ENCODE measurements around the gene CHGA. TPM values are rescaled to one million over a fixed set of nuclear protein-coding genes. Genes with fewer than 3 reads are reported as not detected.

Gene CHGA
- total and polyA plus RNA-seq, 10 of the 15 experiments (the other 5 are each of a cell fraction or from before 2014, with no cell fraction given): 0.11 to 0.23 TPM; not detected in 8

GRCh38 chr14:92946847-92947545, 24.0 kb downstream of the CHGA start:
- in situ Hi-C loops (cut with MboI): no loop called here
- 92% methylated on average over 12 of the region's 12 CpGs for WGBS (ENCODE audit: insufficient coverage, insufficient replicate concordance, low lambda C conversion rate, missing lambda C conversion rate)
- Histone ChIP-seq H3K4me3 (no peak overlapping the region), H3K9ac (ENCODE audit: control insufficient read depth, insufficient read depth, low read length) (no peak overlapping the region), H3K9me3 (replicated peaks; ENCODE audit: control insufficient read depth, insufficient read depth, low read length) (no peaks in the 10 kb centered on the region), H2AFZ (ENCODE audit: control insufficient read depth, low read depth, low read length) (no peak overlapping the region), H3K27ac (ENCODE audit: control insufficient read depth, insufficient read depth) (no peak overlapping the region), H4K20me1 (ENCODE audit: control insufficient read depth, insufficient read depth) (no peaks in the 10 kb centered on the region), H3K4me1 (ENCODE audit: control insufficient read depth, insufficient read depth, low read length) (no peaks in the 10 kb centered on the region), H3K4me2 (ENCODE audit: control insufficient read depth, insufficient read depth) (no peak overlapping the region), H3K27me3 (replicated peaks in 1 of 2; ENCODE audit: control insufficient read depth in 2 of 2, insufficient read depth in 2 of 2, low read length in 1 of 2) (no peaks in the 10 kb centered on the region), H3K79me2 (ENCODE audit: control insufficient read depth, insufficient read depth, low read length) (no peaks in the 10 kb centered on the region), H3K36me3 (ENCODE audit: control insufficient read depth in 2 of 2, insufficient read depth in 2 of 2, low read length in 1 of 2) (peaks cover 7 to 32% of the 10 kb centered on the region in 2 experiments; a peak in 3 of 4 replicates)
- POLR2A ChIA-PET: no interaction called here
- FAIRE-seq: no peak
- intact Hi-C loops (cut with micrococcal nuclease; ENCODE audit: unreplicated experiment): no loop called here
- no peak for ATAC-seq
- TF ChIP-seq TBL1XR1 (IDR thresholded peaks at IDR 0.05; ENCODE audit: low read depth, low read length): no peak
- TF ChIP-seq BHLHE40 (IDR thresholded peaks at IDR 0.05; ENCODE audit: borderline replicate concordance in 1 of 2, low read depth in 2 of 2, low read length in 1 of 2): no peak
- CTCF ChIA-PET: interaction anchor here (1.0 to 1.7 kb wide), 2 partner anchors 166 to 185 kb away, joined by 3 to 7 read pairs; no protein-coding TSS in a partner anchor
- DNase-seq (ENCODE audit: low read depth, low spot score): no peak
- no TSS peak for BruUV-seq (replicated peaks)
- RAD21 ChIA-PET (ENCODE audit: unreplicated experiment): no interaction called here
- SMC1A ChIA-PET (ENCODE audit: uncharacterized antibody, unreplicated experiment): interaction anchor here (1.3 kb wide), 1 partner anchor 166 kb away, joined by 3 read pairs; no protein-coding TSS in a partner anchor

DNA sequence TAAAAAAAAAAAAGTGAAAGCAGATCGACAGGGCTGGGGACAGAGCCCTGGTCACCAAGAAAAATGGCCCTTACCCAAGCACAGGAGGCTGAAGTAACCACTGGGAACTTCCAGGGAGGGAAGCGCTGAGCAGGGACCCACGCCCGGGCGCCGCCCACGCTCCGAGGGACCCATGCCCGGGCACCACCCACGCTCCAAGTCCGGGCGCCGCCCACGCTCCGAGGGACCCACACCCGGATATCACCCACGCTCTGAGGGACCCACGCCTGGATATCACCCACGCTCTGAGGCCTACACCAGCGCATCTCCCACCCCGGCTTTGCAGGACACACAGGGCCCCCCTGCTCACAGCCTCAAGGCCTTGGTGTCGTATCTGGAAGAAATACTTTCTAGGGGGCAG, 25.7 kb downstream of the CHGA start:
- Histone ChIP-seq H3K79me2 (ENCODE audit: control insufficient read depth, insufficient read depth, low read length) (no peaks in the 10 kb centered on the region), H3K4me1 (ENCODE audit: control insufficient read depth, insufficient read depth, low read length) (no peaks in the 10 kb centered on the region; the same call in 1 of the 2 replicates), H4K20me1 (ENCODE audit: control insufficient read depth, insufficient read depth) (no peaks in the 10 kb centered on the region), H3K9me3 (replicated peaks; ENCODE audit: control insufficient read depth, insufficient read depth, low read length) (no peaks in the 10 kb centered on the region), H3K4me2 (ENCODE audit: control insufficient read depth, insufficient read depth) (no peak overlapping the region), H3K27ac (ENCODE audit: control insufficient read depth, insufficient read depth) (no peak overlapping the region), H3K9ac (ENCODE audit: control insufficient read depth, insufficient read depth, low read length) (no peak overlapping the region), H2AFZ (ENCODE audit: control insufficient read depth, low read depth, low read length) (no peak overlapping the region), H3K36me3 (ENCODE audit: control insufficient read depth in 2 of 2, insufficient read depth in 2 of 2, low read length in 1 of 2) (peaks cover 7 to 33% of the 10 kb centered on the region in 2 experiments; a peak in 3 of 4 replicates), H3K4me3 (no peak overlapping the region), H3K27me3 (replicated peaks in 1 of 2; ENCODE audit: control insufficient read depth in 2 of 2, insufficient read depth in 2 of 2, low read length in 1 of 2) (no peaks in the 10 kb centered on the region)
- POLR2A ChIA-PET: no interaction called here
- TSS peak; percentile 18 for BruUV-seq (replicated peaks)
- CTCF ChIA-PET: no interaction called here
- DNase-seq (ENCODE audit: low read depth, low spot score): no peak
- no peak for FAIRE-seq
- intact Hi-C loops (cut with micrococcal nuclease; ENCODE audit: unreplicated experiment) (no loop called here), in situ Hi-C loops (cut with MboI) (no loop called here)
- RAD21 ChIA-PET (ENCODE audit: unreplicated experiment): no interaction called here
- no peak for ATAC-seq
- SMC1A ChIA-PET (ENCODE audit: uncharacterized antibody, unreplicated experiment): interaction anchor here (0.6 to 1.3 kb wide), 2 partner anchors 165 to 1029 kb away, joined by 3 read pairs; no protein-coding TSS in a partner anchor
- WGBS (ENCODE audit: insufficient coverage, insufficient replicate concordance, low lambda C conversion rate, missing lambda C conversion rate): 98% methylated on average over 22 of the region's 22 CpGs
- no peak for TF ChIP-seq IKZF1 (conservative IDR thresholded peaks at IDR 0.05)
- no peak for TF ChIP-seq CREB1 (IDR thresholded peaks at IDR 0.05; ENCODE audit: low read depth)
- TF ChIP-seq, protein P1, sequence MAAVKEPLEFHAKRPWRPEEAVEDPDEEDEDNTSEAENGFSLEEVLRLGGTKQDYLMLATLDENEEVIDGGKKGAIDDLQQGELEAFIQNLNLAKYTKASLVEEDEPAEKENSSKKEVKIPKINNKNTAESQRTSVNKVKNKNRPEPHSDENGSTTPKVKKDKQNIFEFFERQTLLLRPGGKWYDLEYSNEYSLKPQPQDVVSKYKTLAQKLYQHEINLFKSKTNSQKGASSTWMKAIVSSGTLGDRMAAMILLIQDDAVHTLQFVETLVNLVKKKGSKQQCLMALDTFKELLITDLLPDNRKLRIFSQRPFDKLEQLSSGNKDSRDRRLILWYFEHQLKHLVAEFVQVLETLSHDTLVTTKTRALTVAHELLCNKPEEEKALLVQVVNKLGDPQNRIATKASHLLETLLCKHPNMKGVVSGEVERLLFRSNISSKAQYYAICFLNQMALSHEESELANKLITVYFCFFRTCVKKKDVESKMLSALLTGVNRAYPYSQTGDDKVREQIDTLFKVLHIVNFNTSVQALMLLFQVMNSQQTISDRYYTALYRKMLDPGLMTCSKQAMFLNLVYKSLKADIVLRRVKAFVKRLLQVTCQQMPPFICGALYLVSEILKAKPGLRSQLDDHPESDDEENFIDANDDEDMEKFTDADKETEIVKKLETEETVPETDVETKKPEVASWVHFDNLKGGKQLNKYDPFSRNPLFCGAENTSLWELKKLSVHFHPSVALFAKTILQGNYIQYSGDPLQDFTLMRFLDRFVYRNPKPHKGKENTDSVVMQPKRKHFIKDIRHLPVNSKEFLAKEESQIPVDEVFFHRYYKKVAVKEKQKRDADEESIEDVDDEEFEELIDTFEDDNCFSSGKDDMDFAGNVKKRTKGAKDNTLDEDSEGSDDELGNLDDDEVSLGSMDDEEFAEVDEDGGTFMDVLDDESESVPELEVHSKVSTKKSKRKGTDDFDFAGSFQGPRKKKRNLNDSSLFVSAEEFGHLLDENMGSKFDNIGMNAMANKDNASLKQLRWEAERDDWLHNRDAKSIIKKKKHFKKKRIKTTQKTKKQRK (IDR thresholded peaks at IDR 0.05; ENCODE audit: low read depth, low read length): no peak
- no peak for TF ChIP-seq TCF3 (IDR thresholded peaks at IDR 0.05; ENCODE audit: borderline replicate concordance, insufficient read depth, low read depth, low read length)
- no peak for TF ChIP-seq LARP7 (IDR thresholded peaks at IDR 0.05)
- TF ChIP-seq, protein P2, sequence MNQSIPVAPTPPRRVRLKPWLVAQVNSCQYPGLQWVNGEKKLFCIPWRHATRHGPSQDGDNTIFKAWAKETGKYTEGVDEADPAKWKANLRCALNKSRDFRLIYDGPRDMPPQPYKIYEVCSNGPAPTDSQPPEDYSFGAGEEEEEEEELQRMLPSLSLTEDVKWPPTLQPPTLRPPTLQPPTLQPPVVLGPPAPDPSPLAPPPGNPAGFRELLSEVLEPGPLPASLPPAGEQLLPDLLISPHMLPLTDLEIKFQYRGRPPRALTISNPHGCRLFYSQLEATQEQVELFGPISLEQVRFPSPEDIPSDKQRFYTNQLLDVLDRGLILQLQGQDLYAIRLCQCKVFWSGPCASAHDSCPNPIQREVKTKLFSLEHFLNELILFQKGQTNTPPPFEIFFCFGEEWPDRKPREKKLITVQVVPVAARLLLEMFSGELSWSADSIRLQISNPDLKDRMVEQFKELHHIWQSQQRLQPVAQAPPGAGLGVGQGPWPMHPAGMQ (IDR thresholded peaks at IDR 0.05; ENCODE audit: borderline replicate concordance): no peak
- TF ChIP-seq ZSCAN29 (IDR thresholded peaks at IDR 0.05): no peak

All from GM12878 (cell line).